ENCODE data around the gene ITIH1.
A peak's percentile ranks its signal among the peaks of the same experiment; 100 is the strongest.
"Not testable (repeated sequence)": the region's sequence is repeated elsewhere in the genome, so short reads cannot be mapped to it uniquely, and the experiment has no call there.

Gene ITIH1
- total RNA-seq, result 0 to 2.4 (median 0.04) reads per million in 17 experiments

- DNase-seq, result no peak
Observed at GRCh38 chr3:52777127-52777958, at the start of gene ITIH1. Gene ITIH1, plus strand, starts transcription at chr3:52777599. Its CDS starts 17 bp downstream, at chr3:52777616.

GRCh38 chr3:52728753-52729152 lies 48.6 kb upstream of the ITIH1 start:
- DNase-seq, result not testable (repeated sequence)

GRCh38 chr3:52730681-52731080 lies 46.7 kb upstream of the ITIH1 start:
- no peak for DNase-seq

GRCh38 chr3:52731590-52731989 lies 45.8 kb upstream of the ITIH1 start:
- no peak for DNase-seq

GRCh38 chr3:52733256-52733891 lies 44.0 kb upstream of the ITIH1 start:
- no peak for DNase-seq

- DNase-seq, result no peak
Observed at GRCh38 chr3:52739730-52740129, 37.7 kb upstream of the ITIH1 start.

GRCh38 chr3:52742418-52743041 lies 34.9 kb upstream of the ITIH1 start:
- DNase-seq, result peak; percentile 47 to 66 (median 51)

- DNase-seq, result no peak
Observed at GRCh38 chr3:52743152-52743551, 34.2 kb upstream of the ITIH1 start.

- no peak for DNase-seq
Observed at GRCh38 chr3:52743721-52744120, 33.7 kb upstream of the ITIH1 start.

GRCh38 chr3:52752045-52752660 lies 25.2 kb upstream of the ITIH1 start:
- peak in 3 of 4 experiments; percentile 7 to 81 (median 76) for DNase-seq

- DNase-seq, result no peak
Observed at GRCh38 chr3:52754373-52754772, 23.0 kb upstream of the ITIH1 start.

- no peak for DNase-seq
Observed at GRCh38 chr3:52756141-52756540, 21.3 kb upstream of the ITIH1 start.

- DNase-seq, result peak in 3 of 4 experiments; percentile 35 to 77 (median 72)
Observed at GRCh38 chr3:52763466-52763865, 13.9 kb upstream of the ITIH1 start.

- peak in 1 of 4 experiments; percentile 18 for DNase-seq
Observed at GRCh38 chr3:52769786-52770455, 7.5 kb upstream of the ITIH1 start.

GRCh38 chr3:52770496-52771333 lies 6.7 kb upstream of the ITIH1 start, which contains the start of gene NEK4:
Gene NEK4, minus strand, starts transcription at chr3:52770940. Its CDS starts 194 bp downstream, at chr3:52770746.
- DNase-seq, result peak; percentile 96 to 98 (median 98)

- DNase-seq, result no peak
Observed at GRCh38 chr3:52771334-52771681, 6.1 kb upstream of the ITIH1 start.

GRCh38 chr3:52771702-52772101 lies 5.7 kb upstream of the ITIH1 start:
- DNase-seq, result no peak

GRCh38 chr3:52773361-52774065 lies 3.9 kb upstream of the ITIH1 start:
- no peak for DNase-seq

GRCh38 chr3:52774066-52774713 lies 3.2 kb upstream of the ITIH1 start:
- DNase-seq, result no peak
